Cardiac septum (tissue), 1 donor: ENCODE results near the gene DIS3L. TPM values are rescaled to one million over a fixed set of nuclear protein-coding genes. Genes with fewer than 3 reads are reported as not detected.

ENCODE experiments used
- DNase-seq: peaks from one replicate; pipeline ENCODE4 v3.0.0-alpha.2; 2020; ENCODE audit warnings: low spot score
- intact Hi-C: fragments of 100-400 bp; cut with DNase I; formaldehyde crosslinking; loops from one replicate; pipeline ENCODE4 v1.14.0; 2022
- total RNA-seq: library from RNA; stranded (reverse); fragmentation: NEBNext Ultra II Directional; extraction: Animal tissue kit (Norgen Biotek cat#: 25700); gene quantifications from one replicate; pipeline ENCODE4 v1.2.1, GENCODE V29; 2021
- donor health status: DM: no; HTN: no; CAD: no.

Gene DIS3L
- total RNA-seq, 1 donor from 2014 or later = 30.9 TPM

DNA sequence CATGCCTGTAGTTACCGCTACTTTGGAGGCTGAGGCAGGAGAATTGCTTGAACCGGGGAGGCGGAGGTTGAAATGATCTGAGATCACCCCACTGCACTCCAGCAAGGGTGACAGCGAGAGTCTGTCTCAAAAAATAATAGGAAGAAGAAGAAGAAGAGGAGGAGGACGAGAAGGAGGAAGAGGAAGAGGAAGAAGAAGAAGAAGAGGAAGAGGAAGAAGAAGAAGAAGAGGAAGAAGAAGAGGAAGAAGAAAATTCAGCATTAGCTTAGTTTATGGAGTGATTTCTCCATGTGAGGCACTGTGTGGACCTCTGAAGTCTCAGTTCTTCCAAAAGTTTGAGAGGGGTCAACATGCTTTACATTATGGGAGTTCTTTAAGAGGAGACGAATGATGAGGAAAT lies 22.4 kb upstream of the DIS3L start:
- intact Hi-C loops = no loop called here
- no peak for DNase-seq

- intact Hi-C loops = no loop called here
- no peak for DNase-seq
Observed at GRCh38 chr15:66275352-66275751, 18.0 kb upstream of the DIS3L start.

DNA sequence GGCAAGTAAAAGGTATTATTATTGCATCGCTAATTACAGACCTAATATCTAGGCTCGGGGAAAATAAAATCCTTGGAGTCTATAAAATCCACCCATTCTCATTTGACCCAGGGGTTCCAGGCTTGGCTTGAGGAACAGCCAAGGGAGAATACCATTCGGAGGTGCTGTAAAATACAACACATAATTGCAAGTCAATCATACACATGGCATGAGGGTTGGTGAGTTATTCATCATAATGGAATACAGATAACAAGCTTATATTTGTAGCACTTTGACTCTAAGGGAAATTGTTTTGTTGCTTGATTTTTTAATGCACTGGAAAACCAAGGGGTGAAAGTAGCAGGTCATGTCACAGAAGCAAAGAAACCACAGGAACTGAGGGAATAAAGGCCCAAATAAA lies 16.8 kb upstream of the DIS3L start:
- DNase-seq = no peak
- intact Hi-C loops = no loop called here

DNA sequence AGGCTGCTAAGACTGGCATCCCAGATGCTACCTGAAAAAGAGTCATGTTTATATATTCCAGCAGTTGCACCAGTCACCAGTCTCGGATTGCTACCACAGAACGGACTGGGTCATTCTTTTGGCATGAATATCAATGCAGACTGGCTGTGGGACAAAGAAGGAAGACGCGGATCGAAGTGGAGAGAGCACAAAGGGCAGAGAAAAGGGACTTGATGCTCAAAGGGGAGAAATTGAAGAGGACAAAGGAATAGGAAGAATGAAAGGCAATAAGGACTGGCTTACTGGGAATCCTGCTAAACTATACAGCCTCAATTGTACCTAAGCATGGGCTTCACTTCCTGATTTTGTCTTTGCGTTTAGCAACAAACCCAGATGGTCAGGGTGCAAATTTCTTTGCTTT lies 15.3 kb upstream of the DIS3L start:
- intact Hi-C loops = no loop called here
- DNase-seq = no peak

GRCh38 chr15:66278671-66279070 lies 14.7 kb upstream of the DIS3L start:
- intact Hi-C loops = no loop called here
- DNase-seq = no peak

GRCh38 chr15:66284271-66284670 lies 9.1 kb upstream of the DIS3L start:
- DNase-seq = no peak
- intact Hi-C loops = no loop called here

GRCh38 chr15:66285533-66286280 lies 7.7 kb upstream of the DIS3L start:
- no peak for DNase-seq
- intact Hi-C loops = loop anchor here (5.0 kb wide), 1 partner anchor 303 kb away; no protein-coding TSS in a partner anchor

GRCh38 chr15:66287461-66288057 lies 5.8 kb upstream of the DIS3L start:
- intact Hi-C loops = loop anchor here (5.0 kb wide), 1 partner anchor 305 kb away; no protein-coding TSS in a partner anchor
- DNase-seq = no peak

GRCh38 chr15:66288093-66288492 lies 5.3 kb upstream of the DIS3L start:
- intact Hi-C loops = loop anchor here (5.0 kb wide), 1 partner anchor 306 kb away; no protein-coding TSS in a partner anchor
- no peak for DNase-seq

DNA sequence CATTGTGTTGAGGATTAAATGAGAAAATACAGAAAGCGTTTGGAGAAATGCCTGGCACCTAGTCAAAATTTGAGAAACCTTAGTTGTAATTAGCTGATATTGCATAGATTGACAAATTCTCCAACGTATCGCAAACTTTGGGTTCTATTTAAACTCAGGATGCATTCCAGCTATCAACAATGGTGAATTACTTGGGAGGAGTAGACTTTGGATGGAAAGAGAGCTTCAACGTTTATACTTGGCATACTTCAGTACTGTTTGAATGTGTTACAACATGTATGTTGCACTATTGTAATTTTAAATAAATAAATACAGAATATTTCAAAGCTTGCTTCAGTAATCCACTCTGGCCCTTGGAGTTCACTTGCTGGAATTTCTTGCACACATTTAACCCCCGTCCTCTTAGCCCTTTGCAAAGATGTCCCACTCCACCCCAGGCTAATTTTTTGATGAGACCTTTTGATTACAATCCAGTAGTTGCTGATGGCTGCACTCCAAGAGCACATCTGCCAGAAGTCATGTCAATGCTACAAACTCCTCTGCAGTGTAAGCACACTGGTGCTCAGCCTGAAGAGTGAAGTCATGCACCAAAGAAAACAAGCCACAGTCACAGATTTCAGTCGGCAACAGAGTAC lies 4.7 kb upstream of the DIS3L start:
- intact Hi-C loops = loop anchor here (5.0 kb wide), 1 partner anchor 306 kb away; no protein-coding TSS in a partner anchor
- no peak for DNase-seq

- no peak for DNase-seq
- intact Hi-C loops = loop anchor here (5.0 to 10.0 kb wide), 3 partner anchors 95 to 655 kb away; partner anchors contain the start of gene MAP2K1
Observed at GRCh38 chr15:66290007-66290406, 3.4 kb upstream of the DIS3L start.

- intact Hi-C loops = loop anchor here (5.0 to 10.0 kb wide), 3 partner anchors 94 to 656 kb away; partner anchors contain the start of gene MAP2K1
Observed at GRCh38 chr15:66290518-66290917, 2.9 kb upstream of the DIS3L start.

DNA sequence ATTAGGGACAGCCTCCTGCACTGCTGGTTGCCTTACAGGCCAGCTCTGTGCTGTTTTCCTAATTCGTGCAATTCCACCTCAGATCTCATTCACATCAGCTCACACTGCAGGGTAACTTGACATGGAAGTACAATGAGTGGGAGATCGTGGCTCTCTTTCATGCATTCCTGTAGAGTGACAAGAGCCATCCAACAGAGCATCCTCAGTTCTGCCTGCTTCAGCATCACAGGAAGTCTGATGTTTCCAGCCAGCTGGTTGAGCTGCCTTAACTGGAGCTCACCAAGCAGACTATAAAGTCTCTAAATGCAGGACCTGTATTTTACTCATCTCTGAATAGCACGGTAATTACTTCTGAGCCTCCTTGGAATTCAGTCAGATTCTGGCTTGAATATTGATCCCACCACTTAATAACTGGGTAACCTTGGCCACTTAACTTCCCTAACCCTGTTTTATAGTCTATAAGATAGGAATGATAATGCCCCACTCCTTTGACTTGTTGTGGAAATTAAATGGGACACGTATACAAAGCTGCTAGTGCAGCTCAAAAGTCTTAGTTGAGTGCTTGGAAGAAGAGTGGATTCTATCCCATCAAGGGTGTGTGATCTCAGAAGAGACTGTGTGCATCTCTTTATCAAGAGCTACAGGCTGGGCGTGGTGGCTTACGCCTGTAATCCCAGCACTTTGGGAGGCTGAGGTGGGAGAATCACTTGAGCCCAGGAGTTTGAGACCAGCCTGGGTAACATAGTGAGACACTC lies 1.4 kb upstream of the DIS3L start:
- intact Hi-C loops = loop anchor here (5.0 to 10.0 kb wide), 3 partner anchors 93 to 657 kb away; partner anchors contain the start of gene MAP2K1
- no peak for DNase-seq

More at GRCh38 chr15:66290518-66290917, 2.9 kb upstream of the DIS3L start:
- DNase-seq = no peak

- DNase-seq = no peak
- intact Hi-C loops = loop anchor here (5.0 to 10.0 kb wide), 3 partner anchors 92 to 658 kb away; partner anchors contain the start of gene MAP2K1
Observed at GRCh38 chr15:66292571-66293418, 573 bp upstream of the DIS3L start.

DNA sequence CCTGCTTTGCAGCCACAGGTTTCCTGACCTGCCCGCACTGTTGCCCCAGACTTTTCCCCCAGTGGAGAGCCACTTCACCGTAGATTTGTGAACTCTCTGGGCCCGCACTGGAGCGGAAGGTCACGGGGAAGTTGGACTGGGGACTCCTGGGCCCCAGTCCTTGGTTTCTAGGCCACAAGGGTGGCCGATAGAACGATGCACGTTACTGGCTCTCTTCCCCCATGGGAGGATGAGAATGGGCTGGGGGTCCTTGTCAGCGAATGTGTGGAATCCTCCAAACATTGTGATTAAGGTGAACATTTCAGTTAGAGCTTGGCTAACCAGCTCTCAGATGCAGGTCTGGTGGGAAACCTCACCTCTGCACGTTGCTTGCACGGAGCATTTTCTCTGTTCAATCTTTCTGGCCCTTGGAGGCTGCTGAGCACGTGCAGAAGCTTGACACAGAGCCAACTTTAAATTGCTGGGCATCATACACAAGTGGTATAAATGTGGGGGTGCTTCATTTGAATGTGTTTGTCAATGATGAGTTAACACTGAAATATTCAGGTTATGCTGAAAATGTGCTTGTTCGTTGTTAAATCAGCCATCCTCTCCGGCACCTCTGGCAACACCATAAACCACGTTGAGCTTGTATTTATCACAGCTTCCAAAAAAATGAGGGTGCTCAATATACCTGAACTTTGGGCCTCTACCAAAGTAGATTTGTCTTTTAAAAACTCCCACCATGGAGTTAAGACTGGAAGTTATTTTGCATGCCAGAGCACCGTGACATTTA lies 976 bp downstream of the DIS3L start:
- intact Hi-C loops = loop anchor here (5.0 to 10.0 kb wide), 3 partner anchors 90 to 660 kb away; partner anchors contain the start of gene MAP2K1
- no peak for DNase-seq

DNA sequence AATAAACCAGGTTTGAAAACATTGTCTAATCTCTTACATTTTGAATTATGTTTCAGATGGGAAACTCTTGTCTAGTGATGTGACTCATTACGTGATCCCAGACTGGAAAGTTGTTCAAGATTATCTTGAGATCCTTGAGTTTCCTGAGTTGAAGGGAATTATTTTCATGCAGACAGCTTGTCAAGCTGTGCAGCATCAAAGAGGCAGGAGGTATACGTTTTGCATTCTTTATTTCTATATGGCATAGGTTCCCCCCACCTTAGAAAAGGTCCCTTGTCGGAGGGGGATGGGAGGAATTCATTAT lies 1.5 kb downstream of the DIS3L start:
- DNase-seq = no peak
- intact Hi-C loops = loop anchor here (5.0 to 10.0 kb wide), 3 partner anchors 90 to 660 kb away; partner anchors contain the start of gene MAP2K1

- intact Hi-C loops = loop anchor here (10.0 kb wide), 2 partner anchors 89 to 661 kb away; partner anchors contain the start of gene MAP2K1
- no peak for DNase-seq
Observed at GRCh38 chr15:66296186-66296585, 2.8 kb downstream of the DIS3L start.

- intact Hi-C loops = loop anchor here (10.0 kb wide), 2 partner anchors 86 to 664 kb away; partner anchors contain the start of gene MAP2K1
Observed at GRCh38 chr15:66298803-66299251, 5.5 kb downstream of the DIS3L start.

More at GRCh38 chr15:66298803-66299251, 5.5 kb downstream of the DIS3L start:
- DNase-seq = no peak
